Measurements from ENCODE around the gene OSBP2. TPM values are rescaled to one million over a fixed set of nuclear protein-coding genes. Genes with fewer than 3 reads are reported as not detected.

OSBP2 gene
- total RNA-seq, 1 donor from 2014 or later: 0.35 TPM

DNA sequence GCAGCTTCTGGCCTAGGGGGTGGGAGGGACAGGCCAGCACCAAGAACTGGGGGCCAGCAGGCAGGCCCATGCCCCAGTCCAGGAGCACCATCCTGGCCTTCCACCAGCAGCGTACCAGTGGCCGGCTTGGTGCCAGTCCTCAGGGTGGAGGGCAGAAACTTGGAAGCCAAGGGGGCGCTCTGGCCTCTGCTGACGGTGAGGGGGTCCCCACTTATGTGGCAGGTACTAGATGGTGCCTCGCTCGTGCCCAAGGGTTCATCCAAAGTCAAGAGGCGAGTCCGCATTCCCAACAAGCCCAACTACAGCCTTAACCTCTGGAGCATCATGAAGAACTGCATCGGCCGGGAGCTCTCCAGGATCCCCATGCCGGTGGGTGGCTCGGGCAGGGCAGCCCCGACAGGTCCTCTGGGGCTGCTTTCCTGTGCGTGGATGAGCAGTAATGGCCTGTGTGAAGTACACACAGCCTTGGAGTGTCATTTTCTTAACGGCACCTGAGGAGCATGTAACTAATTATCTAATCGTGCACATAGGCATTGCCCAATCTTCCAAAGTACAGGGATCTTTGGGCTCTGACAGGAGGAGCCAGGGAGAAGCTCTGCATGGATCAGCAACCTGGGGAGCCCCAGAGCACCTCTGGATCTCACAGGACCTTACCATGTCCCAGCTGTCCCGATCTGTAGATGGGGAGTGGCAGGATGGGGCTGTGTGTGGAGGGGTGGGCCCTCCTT is 194.8 kb downstream of the OSBP2 start:
- peak; percentile 6 for DNase-seq
- TF ChIP-seq, protein P1, sequence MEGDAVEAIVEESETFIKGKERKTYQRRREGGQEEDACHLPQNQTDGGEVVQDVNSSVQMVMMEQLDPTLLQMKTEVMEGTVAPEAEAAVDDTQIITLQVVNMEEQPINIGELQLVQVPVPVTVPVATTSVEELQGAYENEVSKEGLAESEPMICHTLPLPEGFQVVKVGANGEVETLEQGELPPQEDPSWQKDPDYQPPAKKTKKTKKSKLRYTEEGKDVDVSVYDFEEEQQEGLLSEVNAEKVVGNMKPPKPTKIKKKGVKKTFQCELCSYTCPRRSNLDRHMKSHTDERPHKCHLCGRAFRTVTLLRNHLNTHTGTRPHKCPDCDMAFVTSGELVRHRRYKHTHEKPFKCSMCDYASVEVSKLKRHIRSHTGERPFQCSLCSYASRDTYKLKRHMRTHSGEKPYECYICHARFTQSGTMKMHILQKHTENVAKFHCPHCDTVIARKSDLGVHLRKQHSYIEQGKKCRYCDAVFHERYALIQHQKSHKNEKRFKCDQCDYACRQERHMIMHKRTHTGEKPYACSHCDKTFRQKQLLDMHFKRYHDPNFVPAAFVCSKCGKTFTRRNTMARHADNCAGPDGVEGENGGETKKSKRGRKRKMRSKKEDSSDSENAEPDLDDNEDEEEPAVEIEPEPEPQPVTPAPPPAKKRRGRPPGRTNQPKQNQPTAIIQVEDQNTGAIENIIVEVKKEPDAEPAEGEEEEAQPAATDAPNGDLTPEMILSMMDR (IDR thresholded peaks at IDR 0.05): no peak
- ChIA-PET POLR2A (no interaction called here), CTCF (interaction anchor here (3.2 kb wide), 1 partner anchor 255 kb away, joined by 26 read pairs; the partner anchor contains the start of gene SLC35E4)
- no peaks in the 10 kb centered on the region for H3K27me3 Mint-ChIP-seq
- ATAC-seq (ENCODE audit: low read depth): no peak
- H3K36me3 Mint-ChIP-seq (ENCODE audit: low read depth): peaks cover 6% of the 10 kb centered on the region
- no peaks in the 10 kb centered on the region for H3K9me3 Mint-ChIP-seq
- H3K4me1 Mint-ChIP-seq: no peaks in the 10 kb centered on the region
- no peak overlapping the region for H3K27ac Mint-ChIP-seq
- no peak overlapping the region for H3K4me3 Mint-ChIP-seq
- intact Hi-C loops (cut with micrococcal nuclease): no loop called here

DNA sequence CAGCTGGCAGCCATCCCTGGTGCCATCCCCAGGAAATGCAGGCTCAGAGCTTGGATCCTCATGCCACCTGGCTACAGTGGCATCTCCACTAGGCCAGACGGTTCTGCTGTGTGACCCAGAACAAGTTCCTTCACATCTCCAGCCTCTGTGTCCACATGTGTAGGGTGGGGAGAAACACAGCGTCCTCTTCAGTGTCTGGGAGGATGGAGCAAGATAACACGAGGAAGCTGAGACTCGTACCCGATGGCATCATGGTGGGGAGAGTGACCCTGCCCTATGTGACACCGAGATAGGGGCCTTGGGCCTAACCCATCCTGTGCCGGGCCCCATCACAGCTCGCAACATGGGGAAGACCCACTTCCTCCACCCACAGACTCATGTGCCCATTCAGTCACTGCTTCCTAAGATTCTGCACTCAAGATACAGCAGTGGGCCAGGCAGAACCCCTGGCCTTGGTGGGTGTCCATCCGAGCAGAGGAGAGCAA is 195.4 kb downstream of the OSBP2 start:
- H3K36me3 Mint-ChIP-seq (ENCODE audit: low read depth): peaks cover 9% of the 10 kb centered on the region
- intact Hi-C loops (cut with micrococcal nuclease): no loop called here
- ChIA-PET POLR2A (no interaction called here), CTCF (interaction anchor here (3.2 kb wide), 1 partner anchor 256 kb away, joined by 26 read pairs; the partner anchor contains the start of gene SLC35E4)
- no peaks in the 10 kb centered on the region for H3K4me1 Mint-ChIP-seq
- ATAC-seq (ENCODE audit: low read depth) (no peak), DNase-seq (peak; percentile 4)
- no peak overlapping the region for H3K27ac Mint-ChIP-seq
- H3K27me3 Mint-ChIP-seq: no peaks in the 10 kb centered on the region
- no peak overlapping the region for H3K4me3 Mint-ChIP-seq
- no peaks in the 10 kb centered on the region for H3K9me3 Mint-ChIP-seq
- TF ChIP-seq, protein P1 (IDR thresholded peaks at IDR 0.05): no peak

DNA sequence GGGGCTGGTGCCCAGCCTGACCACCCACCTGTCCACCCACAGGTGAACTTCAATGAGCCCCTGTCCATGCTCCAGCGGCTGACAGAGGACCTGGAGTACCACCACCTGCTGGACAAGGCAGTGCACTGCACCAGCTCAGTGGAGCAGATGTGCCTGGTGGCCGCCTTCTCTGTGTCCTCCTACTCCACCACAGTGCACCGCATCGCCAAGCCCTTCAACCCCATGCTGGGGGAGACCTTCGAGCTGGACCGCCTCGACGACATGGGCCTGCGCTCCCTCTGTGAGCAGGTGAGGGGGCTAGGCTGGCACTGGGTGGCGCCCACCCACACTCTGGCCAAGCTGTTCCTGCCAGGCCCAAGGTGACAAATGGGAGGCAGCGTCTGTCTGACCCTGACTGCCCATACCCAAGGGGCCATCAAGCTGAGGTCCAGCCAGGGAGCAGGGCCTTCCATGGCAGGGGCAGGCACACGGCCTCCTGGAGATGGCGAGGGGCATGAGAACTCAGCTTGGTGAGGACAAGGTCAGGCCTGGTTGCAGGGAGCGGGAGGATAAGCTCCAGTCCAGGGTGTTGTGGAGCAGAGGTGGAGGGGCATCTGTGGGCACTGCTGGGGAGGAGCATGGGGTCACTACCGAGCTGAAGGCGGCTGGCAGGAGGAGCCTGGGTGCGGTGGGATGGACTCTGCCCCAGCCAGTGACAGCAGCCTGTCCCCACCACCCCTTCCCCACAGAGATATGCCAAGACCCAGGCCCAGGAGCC is 196.2 kb downstream of the OSBP2 start:
- ATAC-seq (ENCODE audit: low read depth) (peak; percentile 54), DNase-seq (peak; percentile 18)
- Mint-ChIP-seq H3K36me3 (ENCODE audit: low read depth) (peaks cover 10% of the 10 kb centered on the region), H3K27ac (no peak overlapping the region), H3K27me3 (no peaks in the 10 kb centered on the region), H3K4me1 (no peaks in the 10 kb centered on the region), H3K9me3 (no peaks in the 10 kb centered on the region), H3K4me3 (no peak overlapping the region)
- intact Hi-C loops (cut with micrococcal nuclease): no loop called here
- ChIA-PET CTCF (interaction anchor here (1.1 to 3.2 kb wide), 2 partner anchors 26 to 257 kb away, joined by 3 to 26 read pairs; partner anchors contain the start of gene SLC35E4), POLR2A (no interaction called here)
- TF ChIP-seq, protein P1 (IDR thresholded peaks at IDR 0.05): no peak

DNA sequence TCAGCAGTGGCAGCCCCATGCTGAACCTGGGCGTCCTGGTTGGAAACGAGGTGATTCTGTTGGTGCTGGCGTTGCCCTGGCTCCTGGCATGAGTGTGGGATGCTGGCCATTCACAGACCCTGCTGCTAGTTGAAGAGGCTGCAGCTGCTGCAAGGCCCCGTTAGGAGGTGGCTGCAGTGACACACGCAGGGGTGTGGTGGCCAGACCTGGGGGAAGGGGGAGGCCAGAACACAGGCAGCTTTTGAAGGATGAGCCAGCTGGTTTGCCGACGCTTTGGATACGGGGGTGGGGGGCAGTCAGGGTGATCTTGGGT is 196.7 kb downstream of the OSBP2 start:
- Mint-ChIP-seq H3K4me1 (no peaks in the 10 kb centered on the region), H3K4me3 (no peak overlapping the region), H3K27me3 (no peaks in the 10 kb centered on the region), H3K9me3 (no peaks in the 10 kb centered on the region), H3K27ac (no peak overlapping the region), H3K36me3 (ENCODE audit: low read depth) (peaks cover 10% of the 10 kb centered on the region)
- ATAC-seq (ENCODE audit: low read depth) (no peak), DNase-seq (no peak)
- ChIA-PET POLR2A (no interaction called here), CTCF (interaction anchor here (1.1 to 3.2 kb wide), 2 partner anchors 25 to 257 kb away, joined by 3 to 26 read pairs; partner anchors contain the start of gene SLC35E4)
- intact Hi-C loops (cut with micrococcal nuclease): no loop called here
- TF ChIP-seq, protein P1 (IDR thresholded peaks at IDR 0.05): no peak

DNA sequence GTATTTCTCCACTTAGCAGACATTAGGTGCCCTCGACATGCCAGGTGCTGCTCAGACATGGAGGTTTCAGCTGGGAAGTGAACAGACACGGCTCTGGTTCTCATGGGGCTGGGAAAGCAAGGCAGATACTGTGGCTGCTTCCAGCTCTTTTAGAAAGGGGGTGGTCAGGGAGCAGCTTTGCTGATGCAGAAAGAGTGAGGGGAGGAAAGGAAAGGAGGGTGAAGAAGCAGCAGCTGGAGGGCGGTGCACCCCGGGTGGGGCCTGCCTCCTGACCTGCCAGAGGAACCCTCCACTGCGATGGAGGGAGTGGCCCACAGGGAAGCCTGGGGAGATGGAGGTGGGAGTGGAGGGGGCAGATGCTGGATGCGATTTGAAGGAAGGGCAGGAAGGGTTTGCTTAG is 197.1 kb downstream of the OSBP2 start:
- peaks cover 10% of the 10 kb centered on the region for H3K36me3 Mint-ChIP-seq (ENCODE audit: low read depth)
- no peak overlapping the region for H3K4me3 Mint-ChIP-seq
- TF ChIP-seq, protein P1 (IDR thresholded peaks at IDR 0.05): no peak
- H3K27me3 Mint-ChIP-seq: no peaks in the 10 kb centered on the region
- POLR2A ChIA-PET: no interaction called here
- no peaks in the 10 kb centered on the region for H3K9me3 Mint-ChIP-seq
- intact Hi-C loops (cut with micrococcal nuclease): no loop called here
- H3K4me1 Mint-ChIP-seq: no peaks in the 10 kb centered on the region
- CTCF ChIA-PET: interaction anchor here (1.1 to 3.2 kb wide), 2 partner anchors 25 to 258 kb away, joined by 3 to 26 read pairs; partner anchors contain the start of gene SLC35E4
- no peak for ATAC-seq (ENCODE audit: low read depth)
- H3K27ac Mint-ChIP-seq: no peak overlapping the region
- DNase-seq: no peak
